Measurements from ENCODE around the gene FBN3.
"Not testable (repeated sequence)": the region's sequence is repeated elsewhere in the genome, so short reads cannot be mapped to it uniquely, and the experiment has no call there.

The FBN3 gene

GRCh38 chr19:8115805-8116396 lies 33.5 kb downstream of the FBN3 start:
- no peak for DNase-seq

- DNase-seq = no peak
These were observed 36.4 kb downstream of the FBN3 start for GRCh38 chr19:8113017-8113416.

DNA sequence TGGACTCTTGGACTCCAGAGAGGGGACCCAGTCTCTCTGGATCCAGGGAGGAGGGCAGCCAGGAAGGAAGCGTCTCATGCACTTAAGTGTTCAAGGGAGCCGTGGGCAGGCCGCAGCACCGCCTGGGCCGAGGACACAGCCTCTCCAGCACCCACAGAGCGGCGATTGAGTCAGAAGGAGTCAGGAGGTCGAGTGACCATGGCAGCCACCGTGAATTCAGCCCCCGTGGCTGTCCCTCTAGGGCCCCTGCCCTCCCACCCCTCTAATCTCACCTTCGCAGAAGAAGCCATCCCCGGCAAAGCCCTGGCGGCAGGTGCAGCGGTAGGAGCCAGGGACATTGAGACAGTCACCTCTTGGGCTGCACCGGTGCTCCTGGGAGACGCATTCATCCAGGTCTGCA lies 38.0 kb downstream of the FBN3 start:
- DNase-seq = no peak

DNA sequence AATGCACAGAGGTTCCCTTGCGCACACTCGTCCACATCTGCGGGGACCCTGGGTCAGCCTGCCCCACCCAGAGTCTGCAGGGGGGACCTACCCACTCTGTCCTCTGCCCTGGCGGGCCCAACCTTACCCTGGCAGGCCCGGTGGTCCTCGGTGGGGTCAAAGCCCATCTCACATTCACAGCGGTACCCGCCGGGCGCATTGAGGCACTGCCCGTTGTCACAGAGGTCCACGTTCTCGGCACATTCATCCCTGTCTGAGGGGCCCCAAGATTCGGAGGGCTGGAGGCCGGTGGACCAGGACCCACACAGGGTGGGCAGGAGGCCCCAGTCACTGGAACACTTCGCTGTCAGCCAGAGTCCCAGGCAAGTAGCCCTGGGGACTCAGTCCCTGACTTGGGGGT lies 38.5 kb downstream of the FBN3 start:
- no peak for DNase-seq

DNA sequence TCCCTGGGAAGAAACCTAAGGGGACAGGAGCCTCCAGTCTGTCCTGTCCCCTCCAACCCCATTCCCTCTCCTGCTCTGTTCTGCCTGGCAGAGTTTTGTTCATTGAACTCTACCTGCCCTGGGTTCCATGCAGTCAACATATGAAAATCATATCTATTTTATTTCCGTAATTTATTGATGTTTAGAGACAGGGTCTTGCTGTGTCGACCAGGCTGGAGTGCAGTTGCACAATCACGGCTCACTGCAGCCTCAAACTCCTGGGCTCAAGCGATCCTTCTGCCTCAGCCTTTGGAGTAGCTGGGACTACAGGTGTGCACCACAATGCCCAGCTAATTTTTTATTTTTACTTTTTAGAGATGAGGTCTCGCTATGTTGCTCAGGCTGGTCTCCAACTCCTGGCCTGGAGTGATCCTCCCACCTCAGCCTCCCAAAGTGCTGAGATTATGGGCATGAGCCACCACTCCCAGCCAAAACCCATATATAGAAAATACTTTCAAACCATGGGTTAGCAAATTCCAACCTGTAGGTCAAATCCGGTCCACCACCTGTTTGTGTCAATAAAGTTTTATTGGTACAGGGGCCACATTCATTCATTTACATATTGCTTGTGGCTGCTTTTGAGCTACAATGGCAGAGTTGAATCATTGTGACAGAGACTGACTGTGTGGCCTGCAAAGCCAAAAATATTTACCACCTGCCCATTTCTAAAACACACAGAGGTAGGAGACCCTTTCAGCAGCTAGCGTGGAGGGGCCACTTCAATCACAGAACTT lies 39.3 kb downstream of the FBN3 start:
- no peak for DNase-seq

DNA sequence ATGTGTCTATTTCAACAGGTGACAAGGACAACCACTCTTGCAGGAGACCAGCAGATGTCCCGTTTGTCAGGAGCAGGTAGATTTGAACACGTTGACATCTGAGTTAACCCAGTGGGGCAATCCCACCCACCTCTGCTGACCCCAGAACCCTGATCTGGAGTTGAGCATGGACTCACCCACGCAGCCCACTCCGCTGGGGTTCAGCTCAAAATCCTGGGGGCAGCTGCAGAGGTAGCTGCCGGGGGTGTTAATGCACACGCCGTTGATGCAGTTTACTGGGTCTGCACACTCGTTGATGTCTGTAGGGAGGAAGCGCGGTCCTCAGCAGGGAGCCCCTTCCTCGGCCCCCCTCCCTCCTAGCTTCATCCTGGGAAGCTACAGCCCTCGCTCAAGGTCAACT lies 39.9 kb downstream of the FBN3 start:
- no peak for DNase-seq

- no peak for DNase-seq
These were observed 40.6 kb downstream of the FBN3 start for GRCh38 chr19:8108560-8109445.

DNA sequence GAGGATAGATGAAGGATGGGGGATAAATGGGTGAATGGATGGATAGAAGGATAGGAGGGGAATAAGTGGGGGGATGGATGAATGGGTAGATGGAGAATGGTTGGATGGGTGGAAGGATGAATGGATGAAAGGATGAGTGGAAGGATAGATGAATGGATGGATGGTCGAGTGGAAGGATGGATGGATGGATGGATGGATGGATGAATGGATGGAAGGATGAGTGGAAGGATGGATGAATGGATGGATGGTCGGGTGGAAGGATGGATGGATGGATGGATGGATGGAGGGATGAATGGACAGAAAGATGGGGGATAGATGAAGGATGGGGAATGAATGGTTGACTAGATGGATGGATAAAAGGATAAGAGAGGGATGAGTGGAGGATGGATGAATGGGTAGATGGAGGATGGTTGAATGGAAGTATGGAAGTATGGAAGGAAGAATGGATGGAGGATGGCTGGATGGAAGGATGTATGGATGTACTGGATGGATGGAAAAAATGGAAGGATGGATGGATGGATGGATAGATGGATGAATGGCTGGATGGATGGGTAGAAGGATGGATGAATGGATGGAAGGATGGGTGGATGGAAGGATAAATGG lies 42.0 kb downstream of the FBN3 start:
- DNase-seq = no peak

DNA sequence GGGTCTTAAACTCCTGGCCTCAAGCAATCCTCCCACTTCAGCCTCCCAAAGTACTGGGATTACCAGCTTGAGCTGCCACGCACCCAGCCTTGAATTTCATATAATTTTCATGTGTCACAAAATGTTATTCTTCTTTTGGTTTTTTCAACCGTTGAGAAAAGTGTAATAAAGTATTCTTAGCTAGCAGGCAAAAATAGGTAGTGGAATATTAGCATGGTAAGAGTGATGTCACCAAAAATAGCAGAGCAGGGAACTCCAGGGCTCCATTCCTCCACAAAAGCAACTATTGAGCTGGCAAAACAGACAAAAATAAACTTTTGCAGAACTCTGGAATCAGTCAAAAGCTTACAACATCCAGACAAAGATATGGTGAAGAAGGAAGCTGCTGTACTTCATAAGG lies 43.9 kb downstream of the FBN3 start:
- DNase-seq = no peak

GRCh38 chr19:8101910-8102309 lies 47.5 kb downstream of the FBN3 start:
- not testable (repeated sequence) for DNase-seq

DNA sequence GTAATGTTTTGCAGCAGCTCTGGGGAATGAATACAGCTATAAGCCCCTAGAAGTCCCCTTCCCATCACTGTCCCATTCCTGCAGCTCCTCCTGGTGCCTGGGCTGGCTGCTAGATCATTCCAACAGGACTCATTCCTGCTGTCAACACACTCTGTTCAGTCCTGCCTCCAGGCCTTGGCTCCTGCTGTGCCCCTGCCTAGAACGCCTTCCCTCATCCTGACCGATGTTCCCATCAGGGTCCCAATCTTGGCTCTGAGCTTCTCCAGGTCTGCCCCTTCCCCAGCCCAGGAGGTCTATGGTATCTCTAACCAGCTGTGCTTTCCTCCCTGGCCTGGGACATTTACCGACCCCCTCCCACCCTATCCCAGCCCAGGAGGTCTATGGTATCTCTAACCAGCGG lies 48.1 kb downstream of the FBN3 start:
- no peak for DNase-seq

DNA sequence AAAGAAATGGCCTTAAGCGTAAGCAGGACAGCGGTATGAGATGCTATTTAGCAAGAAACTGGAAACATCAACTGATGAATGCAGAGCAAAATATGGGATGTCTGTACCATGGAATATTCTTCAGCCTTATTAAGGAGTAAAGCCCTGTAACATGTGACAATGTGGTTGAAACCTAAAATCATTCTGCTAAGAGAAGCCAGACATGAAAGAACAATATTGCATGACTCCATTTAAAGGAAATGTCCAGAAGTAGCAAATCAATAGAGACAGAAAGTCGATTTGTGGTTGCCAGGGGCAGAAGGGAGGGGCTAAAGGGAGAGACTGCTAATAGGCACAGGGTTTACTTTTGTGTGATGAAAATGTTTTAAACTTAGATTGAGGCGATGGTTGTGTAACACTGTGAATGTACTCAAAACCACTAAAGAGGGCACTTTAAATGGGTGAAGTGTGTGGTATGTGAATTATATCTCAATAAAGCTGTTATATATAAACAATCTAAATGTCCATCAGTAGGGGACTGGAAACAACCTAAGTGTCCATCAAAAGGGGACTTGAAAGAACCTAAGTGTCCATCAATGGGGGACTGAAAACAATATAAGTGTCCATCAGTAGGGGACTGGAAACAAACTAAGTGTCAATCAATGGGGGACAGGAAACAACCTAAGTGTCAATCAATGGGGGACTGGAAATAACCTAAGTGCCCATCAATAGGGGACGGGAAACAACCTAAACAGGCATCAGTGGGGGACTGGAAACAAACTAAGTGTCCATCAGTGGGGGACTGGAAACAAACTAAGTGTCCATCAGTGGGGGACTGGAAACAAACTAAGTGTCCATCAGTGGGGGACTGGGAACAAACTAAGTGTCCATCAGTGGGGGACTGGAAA lies 51.5 kb downstream of the FBN3 start:
- DNase-seq = no peak

- DNase-seq = no peak
These were observed 52.2 kb downstream of the FBN3 start for GRCh38 chr19:8097198-8097597.

GRCh38 chr19:8096071-8096470 lies 53.3 kb downstream of the FBN3 start:
- no peak for DNase-seq

GRCh38 chr19:8095354-8095886 lies 54.0 kb downstream of the FBN3 start:
- DNase-seq = no peak

- DNase-seq = no peak
These were observed 55.1 kb downstream of the FBN3 start for GRCh38 chr19:8094336-8094735.

DNA sequence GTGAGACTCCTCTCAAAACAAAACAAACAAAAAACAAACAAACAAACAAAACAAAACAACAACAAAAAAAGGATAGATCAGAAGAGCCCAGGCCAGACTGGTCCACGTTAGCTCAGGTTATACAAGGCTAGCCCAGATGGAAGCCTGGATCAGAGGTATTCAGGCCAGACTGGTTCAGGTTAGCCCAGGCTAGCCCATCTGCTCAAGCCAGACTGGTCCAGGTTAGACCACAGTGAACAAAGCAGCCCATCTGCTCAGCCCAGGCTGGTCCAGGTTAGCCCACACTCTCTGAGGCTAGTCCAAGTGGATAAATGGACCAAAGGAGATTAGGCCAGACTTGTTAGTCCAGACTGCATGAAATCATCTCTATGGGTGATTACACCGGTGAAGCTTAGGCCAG lies 55.7 kb downstream of the FBN3 start:
- no peak for DNase-seq

DNA sequence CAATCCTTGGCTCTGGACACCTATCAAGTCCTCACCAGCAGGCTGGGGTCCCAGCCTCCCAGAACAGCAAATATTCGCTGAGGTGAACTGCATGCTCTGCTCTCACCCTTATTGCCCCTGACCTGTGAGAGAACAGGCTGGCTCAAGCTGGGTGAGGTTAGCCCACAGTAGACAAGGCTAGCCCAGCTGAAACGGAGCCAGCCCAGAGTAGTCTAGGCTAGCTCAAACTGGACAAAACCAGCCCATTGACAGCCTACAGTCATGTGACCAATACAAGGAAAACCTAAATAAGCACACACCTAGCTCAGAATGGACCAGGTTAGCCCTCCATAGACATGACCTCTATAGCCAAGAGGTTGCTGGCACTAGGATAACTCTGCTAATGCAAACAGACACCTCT lies 58.4 kb downstream of the FBN3 start:
- DNase-seq = no peak

DNA sequence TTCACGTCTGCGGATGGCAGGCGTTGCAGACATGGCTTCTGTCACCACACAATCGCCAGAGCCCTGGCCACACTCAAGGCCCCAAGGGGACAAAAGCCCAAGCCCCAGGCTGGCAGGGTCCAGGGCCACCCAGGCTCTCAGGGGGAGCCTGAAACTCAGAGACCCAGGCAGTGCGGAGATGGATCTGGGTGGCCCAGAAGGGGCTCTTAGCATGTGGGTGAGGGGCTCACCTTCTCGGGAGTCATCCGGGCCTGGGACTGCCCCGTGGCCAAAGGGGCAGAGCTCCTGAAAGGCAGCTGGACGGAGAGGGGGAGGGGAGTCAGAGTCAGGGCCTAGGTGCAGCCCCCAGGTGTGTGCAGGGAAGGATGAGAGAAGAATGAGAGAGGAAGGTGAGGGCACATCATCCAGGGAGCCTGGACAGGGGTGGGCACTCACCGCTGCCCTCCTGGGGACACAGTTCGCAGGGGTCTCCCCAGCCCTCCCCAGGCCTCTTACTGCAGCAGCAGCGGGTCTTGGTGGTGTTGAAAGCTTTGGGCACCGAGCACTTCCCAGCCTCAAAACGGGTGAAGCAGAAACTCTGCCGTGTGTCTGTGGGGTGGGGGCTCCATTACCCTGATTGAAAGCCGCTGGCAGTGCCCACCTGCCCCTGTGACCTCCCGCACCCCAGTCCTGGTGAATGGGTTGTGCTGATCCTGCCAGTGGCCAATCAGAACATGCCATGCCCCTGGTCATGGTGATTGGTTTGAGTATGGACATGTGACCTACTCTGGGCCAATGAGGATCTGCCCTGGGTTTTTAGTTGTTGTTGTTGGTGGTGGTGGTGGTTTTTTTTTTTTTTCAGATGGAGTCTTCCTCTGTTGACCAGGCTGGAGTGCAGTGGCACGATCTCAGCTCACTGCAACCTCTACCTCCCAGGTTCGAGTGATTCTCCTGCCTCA lies 59.5 kb downstream of the FBN3 start:
- DNase-seq = no peak

- DNase-seq = no peak
These were observed 60.4 kb downstream of the FBN3 start for GRCh38 chr19:8088752-8089663.

Measured in NCI-H510A (cell line).